GM19463 (cell line): ENCODE measurements around the gene CXCL17.
A peak's percentile ranks its signal among the peaks of the same experiment; 100 is the strongest.

Source experiments
- ATAC-seq: cut with Tn5 transposase; IDR thresholded peaks from one replicate; pipeline ENCODE4 v1.9.1; 2021; ENCODE audit warnings: mild to moderate bottlenecking, moderate library complexity; ENCODE audit not compliant: unreplicated experiment

CXCL17 gene

DNA sequence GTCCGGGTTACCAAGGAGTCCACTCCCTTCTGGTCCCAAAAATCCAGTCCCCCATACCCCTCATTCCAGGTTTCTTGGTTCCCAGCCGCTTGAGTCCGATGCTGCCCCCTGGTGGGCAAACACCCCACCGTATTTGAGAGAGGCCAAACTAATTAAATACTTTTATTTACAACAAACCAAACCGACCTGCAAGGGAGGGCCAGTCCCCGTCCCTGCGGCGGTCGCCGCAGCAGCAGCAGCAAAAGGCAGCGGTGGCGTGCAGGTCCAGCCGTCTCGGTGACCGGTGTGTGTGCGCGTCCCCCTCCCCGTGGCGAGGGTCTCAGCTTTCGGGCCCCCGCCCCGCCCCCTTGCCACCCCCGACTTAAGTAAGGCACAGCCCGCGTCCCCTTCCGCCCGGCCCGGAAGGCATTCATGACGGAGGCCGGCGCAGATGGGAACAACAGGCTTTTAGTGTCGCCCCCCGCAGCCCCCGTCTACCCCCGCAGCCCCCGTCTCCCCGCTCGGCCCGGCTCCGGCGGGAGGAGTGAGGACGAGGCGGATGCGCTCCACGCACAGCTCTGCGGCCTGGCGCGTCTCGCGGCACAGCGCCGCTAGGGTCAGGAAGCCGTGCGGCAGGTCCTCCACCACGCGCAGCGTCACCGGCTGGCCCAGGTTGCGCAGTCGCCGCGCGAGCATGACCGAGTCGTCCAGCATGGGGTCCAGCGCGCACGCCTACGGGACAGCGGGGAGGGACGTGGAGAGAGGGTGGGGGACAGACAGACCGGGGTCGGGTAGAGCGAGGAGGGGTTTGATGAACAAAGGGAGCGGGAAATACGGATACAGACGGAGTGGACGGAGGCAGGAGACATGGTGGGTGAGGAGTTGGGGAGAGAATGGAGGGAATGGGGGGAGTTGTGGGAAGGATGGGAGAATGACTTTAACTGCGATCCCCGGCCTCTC is 41.1 kb downstream of the CXCL17 start:
- no peak for ATAC-seq

DNA sequence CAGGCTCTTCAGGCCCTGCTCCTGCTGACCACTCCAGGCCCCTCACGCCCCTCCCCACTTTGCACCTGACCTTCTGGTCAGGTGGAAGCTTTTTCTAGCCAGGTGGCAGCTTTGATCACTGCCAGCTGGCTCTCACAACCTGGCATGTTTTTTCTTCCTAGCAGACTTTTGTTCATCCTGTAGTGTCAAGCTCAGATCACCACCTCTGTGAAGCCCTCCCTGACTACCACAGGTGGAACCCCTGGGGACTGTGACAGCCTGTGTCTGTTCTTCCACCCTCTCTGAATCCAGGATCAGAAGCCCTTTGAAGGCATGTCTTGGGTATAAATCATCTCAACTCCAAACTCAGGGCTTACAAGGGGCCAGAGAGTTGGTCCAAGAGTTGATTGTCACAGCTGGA is 42.3 kb downstream of the CXCL17 start:
- no peak for ATAC-seq

DNA sequence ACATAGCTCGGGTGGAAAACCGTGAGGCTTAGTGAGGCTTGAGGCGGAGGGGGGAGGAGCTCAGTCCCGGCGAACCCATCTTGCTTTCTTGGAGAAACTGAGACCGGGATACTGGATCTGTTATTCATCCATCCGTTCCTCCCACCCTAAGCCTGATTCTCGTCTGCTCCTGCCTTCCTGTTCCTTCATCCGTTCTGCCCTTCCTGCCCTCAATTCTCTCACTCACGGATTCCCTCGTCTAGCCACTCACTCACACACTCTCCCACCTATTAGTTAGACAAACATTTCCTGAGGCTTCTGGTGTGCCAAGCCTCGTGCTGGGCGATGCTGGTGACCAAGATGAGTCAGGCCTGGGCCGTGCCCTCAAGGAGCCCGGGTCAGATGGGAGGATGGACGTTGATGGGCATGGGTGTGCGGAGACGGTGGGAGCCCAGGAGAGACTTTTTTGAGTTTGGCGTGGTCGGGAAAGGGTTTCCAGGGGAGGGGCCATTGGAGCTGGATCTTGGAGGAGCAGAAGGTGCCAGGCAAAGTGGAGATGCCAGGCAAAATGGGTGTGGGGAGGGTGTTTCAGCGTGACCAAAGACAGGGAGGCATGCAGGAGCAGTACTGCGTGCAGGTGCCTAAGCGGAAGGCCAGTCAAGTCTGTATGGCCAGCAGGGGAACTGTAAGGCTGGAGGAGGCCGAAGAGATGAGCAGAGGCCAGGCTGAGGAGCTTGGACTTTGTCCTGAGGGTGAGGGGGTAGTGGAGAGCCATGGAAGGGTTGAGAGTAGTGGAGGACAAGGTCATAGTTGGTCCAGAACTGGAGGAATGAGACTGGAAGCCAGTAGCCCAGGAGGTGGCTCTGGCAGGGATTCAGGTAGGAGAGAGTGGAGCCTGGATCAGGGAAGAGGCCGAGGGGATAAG is 45.2 kb downstream of the CXCL17 start:
- no peak for ATAC-seq

DNA sequence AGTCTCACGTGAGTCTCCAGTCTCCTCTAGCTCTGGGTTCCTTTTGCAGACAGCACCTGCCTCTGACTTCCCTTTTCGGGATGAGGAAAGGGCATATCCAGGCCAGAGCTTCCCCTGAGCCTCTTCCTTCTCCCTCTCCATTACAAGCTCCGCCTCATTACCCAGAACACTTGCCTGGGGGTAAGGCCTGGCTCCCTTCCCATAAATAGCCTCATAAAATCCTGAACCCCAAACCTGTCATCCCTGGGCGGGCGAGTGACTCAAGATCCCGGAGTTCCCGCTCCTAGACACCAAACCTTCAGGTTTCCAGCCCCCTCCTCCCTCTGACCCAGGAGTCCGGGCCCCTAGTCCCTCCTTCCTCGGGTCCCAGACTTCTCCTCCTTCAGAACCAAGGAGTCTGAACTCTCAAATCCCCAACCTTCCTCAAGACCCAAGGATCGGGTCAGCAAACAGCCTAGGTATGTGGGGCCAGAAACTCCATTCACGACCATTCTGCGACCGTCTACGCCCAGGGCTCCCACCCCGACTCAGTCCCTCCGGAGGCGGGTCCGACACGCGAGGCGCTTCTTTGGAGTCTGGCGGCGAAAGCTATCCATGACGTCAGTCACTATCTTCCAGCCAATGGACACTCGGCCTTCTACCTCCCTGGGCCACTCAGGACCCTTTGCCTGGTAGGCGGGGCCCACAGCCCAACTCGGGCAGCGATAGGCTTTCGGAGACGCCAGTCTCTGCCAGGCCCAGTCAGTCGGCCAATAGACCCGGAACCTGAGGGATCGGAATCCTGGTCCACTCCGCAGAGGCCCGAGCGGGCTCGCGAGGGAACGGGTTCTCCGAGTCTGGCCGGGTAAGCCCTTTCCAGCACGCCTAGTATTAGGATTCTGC is 46.1 kb downstream of the CXCL17 start:
- ATAC-seq = peak; percentile 98

GRCh38 chr19:42394751-42395150 is 48.0 kb downstream of the CXCL17 start:
- no peak for ATAC-seq

DNA sequence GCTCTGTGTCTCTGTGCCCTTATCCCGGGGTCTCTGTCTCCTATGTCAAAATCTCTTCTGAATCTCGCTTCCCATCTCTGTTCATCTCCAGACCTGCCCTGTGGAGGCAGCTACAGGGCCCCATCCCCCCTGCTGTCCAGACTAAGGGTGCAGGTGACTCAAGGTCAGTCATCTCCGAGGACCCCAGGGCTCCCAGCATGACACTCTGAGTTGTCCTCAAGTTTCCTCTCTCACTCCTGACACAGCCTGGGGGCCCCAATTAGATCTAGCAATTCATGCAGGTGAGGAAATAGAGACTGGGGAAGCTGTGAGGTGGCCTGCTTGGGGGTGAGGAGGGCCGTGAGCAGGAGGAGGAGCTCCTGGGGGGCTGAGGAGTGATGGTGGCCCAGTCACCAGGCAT is 50.6 kb downstream of the CXCL17 start:
- no peak for ATAC-seq

DNA sequence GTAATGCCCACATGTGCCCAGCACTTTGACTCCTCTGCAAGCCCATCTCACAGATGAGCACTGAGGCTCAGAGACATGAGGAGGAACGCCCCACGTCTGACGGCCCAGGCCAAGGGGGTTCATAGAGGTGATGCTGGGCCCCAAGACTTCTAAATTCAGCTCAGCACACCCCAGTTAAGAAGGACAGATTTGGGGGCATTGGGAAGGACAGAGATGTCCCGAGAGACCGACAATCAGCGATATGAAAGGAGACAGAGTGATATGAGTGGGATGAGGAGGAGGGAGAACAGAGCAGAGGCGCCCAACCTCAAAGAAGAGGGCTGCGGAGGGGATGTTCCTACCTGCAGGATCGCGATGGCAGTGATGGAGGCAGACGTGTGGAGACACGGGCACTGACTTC is 52.8 kb downstream of the CXCL17 start, which contains the start of gene CNFN:
Gene CNFN (minus strand): TSS at position 399 of the 400 bp plus-strand sequence. CDS start 1,260 bp downstream, outside the sequence.
- ATAC-seq = no peak

- no peak for ATAC-seq
Measured at GRCh38 chr19:42388851-42389489, 53.8 kb downstream of the CXCL17 start.

- no peak for ATAC-seq
Measured at GRCh38 chr19:42386974-42387707, 55.6 kb downstream of the CXCL17 start.

GRCh38 chr19:42380155-42380554 is 62.6 kb downstream of the CXCL17 start:
- ATAC-seq = no peak
